Small intestine (tissue), 7 donors: ENCODE results near the gene RIPK1. TPM values are rescaled to one million over a fixed set of nuclear protein-coding genes. Genes with fewer than 3 reads are reported as not detected.
"Not testable (repeated sequence)": the region's sequence is repeated elsewhere in the genome, so short reads cannot be mapped to it uniquely, and the experiment has no call there.

Experiments used
- DNase-seq, 2 donors: peaks; one replicate each; pipeline versions ENCODE4 v3.0.0 to v3.0.0-alpha.2; 2013
- FAIRE-seq: peaks from 2 replicates; lab custom pipeline; 2012; peaks lifted over from hg19 to GRCh38; lab: Jason Lieb, UNC
- H3K27ac ChIP-seq, 3 donors: one replicate each; pipeline ENCODE4 v1.5.1; 2013; ENCODE audit warnings: low read length in 2 of 3, mild to moderate bottlenecking in 2 of 3, control low read depth in 1 of 3, inconsistent platforms in 1 of 3, low read depth in 1 of 3, moderate library complexity in 1 of 3
- H3K27me3 ChIP-seq, 3 donors: one replicate each; pipeline ENCODE4 v1.6.1; 2013; ENCODE audit warnings: low read length in 3 of 3, inconsistent platforms in 1 of 3; ENCODE audit not compliant: control insufficient read depth in 3 of 3, insufficient read depth in 3 of 3
- H3K36me3 ChIP-seq, 3 donors: one replicate each; pipeline ENCODE4 v1.6.1; 2013; ENCODE audit warnings: low read length in 3 of 3, inconsistent platforms in 1 of 3, low read depth in 1 of 3, mild to moderate bottlenecking in 1 of 3, moderate library complexity in 1 of 3; ENCODE audit not compliant: control insufficient read depth in 3 of 3, insufficient read depth in 2 of 3
- H3K4me1 ChIP-seq, 3 donors: one replicate each; pipeline ENCODE4 v1.6.1; 2013; ENCODE audit warnings: low read length in 2 of 3, inconsistent platforms in 1 of 3, low read depth in 1 of 3, mild to moderate bottlenecking in 1 of 3, moderate library complexity in 1 of 3; ENCODE audit not compliant: control insufficient read depth in 3 of 3, insufficient read depth in 2 of 3
- H3K4me3 ChIP-seq, 3 donors: one replicate each; pipeline ENCODE4 v1.5.1; 2013; ENCODE audit warnings: low read length in 3 of 3, control low read depth in 1 of 3, inconsistent platforms in 1 of 3, low read depth in 1 of 3, mild to moderate bottlenecking in 1 of 3, moderate library complexity in 1 of 3
- H3K9me3 ChIP-seq, 2 donors: one replicate each; pipeline ENCODE4 v1.6.1; 2013; ENCODE audit warnings: low read depth in 1 of 2, low read length in 1 of 2; ENCODE audit not compliant: control insufficient read depth in 2 of 2, insufficient read depth in 1 of 2
- WGBS, 3 donors: extraction: QIAGEN DNeasy Blood & Tissue Kit; methylation state at CpG; one replicate each; pipeline ENCODE4 v1.1.7; 2013; 5-methylcytosine and 5-hydroxymethylcytosine counted together
- polyA plus RNA-seq, 4 donors: library from polyadenylated mRNA; stranded (reverse) in 3 of 4; unstranded in 1 of 4; fragments of 200-250 nt in 3 of 4; fragments of 120-200 nt in 1 of 4; gene quantifications; one replicate each; pipeline versions ENCODE4 v1.2.1 to v1.2.3, GENCODE V29; 2013
- donor health status: healthy with polysubstance abuse.
- donor health status: control.
- donor health status: control.
- donor health status: Bipolar disorder and iron deficiency.
- donor health status: healthy.

Gene RIPK1
- polyA plus RNA-seq, 4 donors, result 14.4 to 31.1 (median 29.5) TPM

DNA sequence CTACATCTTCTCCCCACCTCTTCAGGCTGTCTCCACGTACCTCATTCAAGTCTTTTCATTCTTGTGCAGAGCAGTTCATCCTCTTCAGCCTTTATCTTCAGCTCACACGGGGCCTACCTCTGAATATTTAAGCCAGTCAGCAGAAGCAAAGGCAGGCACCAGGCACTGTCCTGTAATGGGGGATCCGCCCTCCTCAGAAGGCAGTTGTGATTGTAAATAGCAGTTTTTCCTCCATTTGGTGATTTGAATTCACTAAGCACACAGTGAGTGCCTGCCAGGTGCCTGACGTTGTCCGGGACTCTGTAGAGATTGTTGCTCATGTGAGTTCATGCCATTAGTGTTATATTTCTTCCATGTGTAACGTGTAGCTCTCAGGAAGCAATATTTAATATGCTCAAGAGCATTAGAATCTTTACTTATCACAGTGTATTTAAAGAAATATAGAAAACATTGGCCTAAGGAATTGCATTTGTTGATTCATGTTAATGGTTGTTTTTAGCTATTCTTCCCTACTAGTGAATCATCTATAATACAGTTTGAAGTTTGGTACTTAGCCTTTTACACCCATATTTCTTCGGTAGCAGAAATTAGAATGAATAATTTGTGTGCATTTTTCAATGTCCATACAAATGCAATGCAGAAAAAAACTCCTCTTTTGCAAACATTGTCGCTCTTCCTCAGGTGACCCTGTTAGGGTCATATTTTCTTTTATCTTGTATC lies 68.2 kb downstream of the RIPK1 start:
- 79 to 86% (median 85%) methylated on average over 8 of the region's 8 CpGs for WGBS, 3 donors

DNA sequence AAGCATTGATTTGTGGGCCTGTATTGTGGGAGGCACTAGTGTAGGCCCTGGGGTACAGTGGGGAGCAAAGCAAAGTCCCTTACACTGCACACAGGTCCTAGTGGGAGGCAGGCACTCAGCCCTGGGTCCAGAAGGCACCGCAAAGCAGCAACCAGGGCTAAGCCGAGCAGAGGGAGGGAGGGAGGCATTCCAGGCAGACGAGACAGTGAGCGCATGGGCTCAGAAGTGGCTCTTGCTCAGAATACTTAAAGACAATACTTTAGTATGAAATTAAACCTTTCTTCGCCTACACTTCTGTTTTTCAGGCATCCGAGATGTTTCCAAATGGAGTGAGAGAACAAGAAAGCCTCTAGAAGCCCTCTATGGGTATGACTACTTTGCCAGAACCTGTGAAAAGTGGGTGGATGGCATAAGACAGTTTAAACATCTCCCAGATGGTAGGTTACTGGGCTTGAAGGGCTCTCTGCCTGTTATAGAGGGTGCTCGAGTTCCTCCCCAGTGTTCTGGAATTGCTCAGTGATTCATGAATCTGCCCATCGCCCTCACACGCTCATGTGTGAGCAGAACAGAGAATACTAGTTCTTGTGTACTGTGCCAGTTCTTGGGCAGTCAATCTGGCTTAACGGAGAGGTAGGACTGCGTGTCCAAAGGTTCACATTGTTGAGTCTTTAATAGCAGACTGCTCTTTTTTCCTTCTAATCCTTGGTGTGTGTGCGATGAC lies 68.9 kb downstream of the RIPK1 start:
- 70 to 83% (median 78%) methylated on average over 12 of the region's 12 CpGs for WGBS, 3 donors
- peaks cover 0 to 69% (median 6%) of the 10 kb centered on the region in 3 donors for H3K36me3 ChIP-seq
- FAIRE-seq (no peak), DNase-seq (peak in 1 of 2 donors; percentile 34)
- H3K4me3 ChIP-seq, result no peak overlapping the region
- peaks cover 6 to 35% (median 9%) of the 10 kb centered on the region in 3 donors for H3K4me1 ChIP-seq
- no peaks in the 10 kb centered on the region for H3K27me3 ChIP-seq
- H3K27ac ChIP-seq, result no peak overlapping the region
- no peaks in the 10 kb centered on the region for H3K9me3 ChIP-seq

More for the DNA sequence above, 68.2 kb downstream of the RIPK1 start:
- Histone ChIP-seq H3K4me3 (no peak overlapping the region), H3K27ac (peak overlapping the region in 1 of 3 donors; percentile 33), H3K27me3 (no peaks in the 10 kb centered on the region), H3K4me1 (peaks cover 6 to 35% (median 9%) of the 10 kb centered on the region in 3 donors), H3K9me3 (no peaks in the 10 kb centered on the region), H3K36me3 (peaks cover 0 to 71% (median 9%) of the 10 kb centered on the region in 3 donors)
- no peak for FAIRE-seq
- DNase-seq, result no peak

DNA sequence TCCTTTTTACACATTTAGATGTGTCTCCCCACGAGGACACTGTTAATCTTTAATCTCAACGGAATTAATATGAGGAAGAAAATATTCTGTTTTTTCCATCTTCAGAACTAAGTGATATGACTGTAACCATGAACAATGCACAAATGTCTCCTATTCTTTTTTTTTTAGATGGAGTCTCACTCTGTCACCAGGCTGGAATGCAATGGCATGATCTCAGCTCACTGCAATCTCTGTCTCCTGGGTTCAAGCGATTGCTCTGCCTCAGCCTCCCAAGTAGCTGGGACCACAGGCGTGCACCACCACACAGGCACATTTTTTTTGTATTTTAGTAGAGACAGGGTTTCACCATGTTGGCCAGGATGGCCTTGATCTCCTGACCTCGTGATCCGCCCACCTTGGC lies 69.6 kb downstream of the RIPK1 start:
- peak overlapping the region in 1 of 3 donors; percentile 73 for H3K27ac ChIP-seq
- peaks cover 0 to 65% (median 4%) of the 10 kb centered on the region in 3 donors for H3K36me3 ChIP-seq
- DNase-seq, H3K9me3 ChIP-seq, H3K27me3 ChIP-seq, FAIRE-seq, H3K4me3 ChIP-seq: not testable (repeated sequence)
- 69 to 84% (median 77%) methylated on average over 6 of the region's 6 CpGs for WGBS, 3 donors
- H3K4me1 ChIP-seq, result peaks cover 6 to 38% (median 9%) of the 10 kb centered on the region in 3 donors

GRCh38 chr6:3138341-3138740 lies 70.0 kb downstream of the RIPK1 start:
- DNase-seq, result no peak
- FAIRE-seq, result no peak
- H3K27ac ChIP-seq, result peak overlapping the region in 1 of 3 donors; percentile 73
- H3K4me1 ChIP-seq, result peaks cover 6 to 40% (median 9%) of the 10 kb centered on the region in 3 donors
- peaks cover under 1 to 65% (median 2%) of the 10 kb centered on the region in 3 donors for H3K36me3 ChIP-seq
- no peak overlapping the region for H3K4me3 ChIP-seq
- no peaks in the 10 kb centered on the region for H3K9me3 ChIP-seq
- WGBS, 3 donors, result 33 to 64% (median 60%) methylated on average over 1 of the region's 1 CpG
- no peaks in the 10 kb centered on the region for H3K27me3 ChIP-seq

GRCh38 chr6:3139090-3139903 lies 71.0 kb downstream of the RIPK1 start:
- Histone ChIP-seq H3K36me3 (peaks cover 3 to 68% (median 4%) of the 10 kb centered on the region in 3 donors), H3K27ac (peak overlapping the region; percentile 71 to 82 (median 78)), H3K9me3 (no peaks in the 10 kb centered on the region), H3K4me1 (peaks cover 6 to 36% (median 9%) of the 10 kb centered on the region in 3 donors), H3K4me3 (no peak overlapping the region), H3K27me3 (no peaks in the 10 kb centered on the region)
- no peak for FAIRE-seq
- 15 to 38% (median 34%) methylated on average over 12 to 14 of the region's 14 CpGs for WGBS, 3 donors
- peak; percentile 92 to 95 for DNase-seq

- H3K4me1 ChIP-seq, result peaks cover 6 to 33% (median 9%) of the 10 kb centered on the region in 3 donors
- DNase-seq (no peak), FAIRE-seq (no peak)
- no peaks in the 10 kb centered on the region for H3K27me3 ChIP-seq
- H3K9me3 ChIP-seq, result no peaks in the 10 kb centered on the region
- 89 to 93% (median 90%) methylated on average over 20 of the region's 20 CpGs for WGBS, 3 donors
- peaks cover 3 to 75% (median 4%) of the 10 kb centered on the region in 3 donors for H3K36me3 ChIP-seq
- peak overlapping the region in 1 of 3 donors; percentile 82 for H3K27ac ChIP-seq
- no peak overlapping the region for H3K4me3 ChIP-seq
These were observed 71.9 kb downstream of the RIPK1 start for GRCh38 chr6:3140201-3140600.

- DNase-seq (peak in 1 of 2 donors; percentile 57), FAIRE-seq (no peak)
- peaks cover 5 to 25% (median 6%) of the 10 kb centered on the region in 3 donors for H3K4me1 ChIP-seq
- peaks cover 2 to 76% (median 3%) of the 10 kb centered on the region in 3 donors for H3K36me3 ChIP-seq
- no peak overlapping the region for H3K4me3 ChIP-seq
- peaks cover 0 to under 1% of the 10 kb centered on the region in 2 donors for H3K9me3 ChIP-seq
- no peaks in the 10 kb centered on the region for H3K27me3 ChIP-seq
- H3K27ac ChIP-seq, result peak overlapping the region in 1 of 3 donors; percentile 60
These were observed 74.2 kb downstream of the RIPK1 start for GRCh38 chr6:3142536-3142935.

- Histone ChIP-seq H3K36me3 (peaks cover 3 to 77% (median 3%) of the 10 kb centered on the region in 3 donors), H3K9me3 (peaks cover 0 to 6% of the 10 kb centered on the region in 2 donors), H3K27ac (peak overlapping the region in 1 of 3 donors; percentile 60), H3K4me3 (no peak overlapping the region), H3K27me3 (no peaks in the 10 kb centered on the region), H3K4me1 (peaks cover 5 to 25% (median 6%) of the 10 kb centered on the region in 3 donors)
- no peak for FAIRE-seq
- no peak for DNase-seq
- 86 to 92% (median 90%) methylated on average over 6 of the region's 6 CpGs for WGBS, 3 donors
These were observed 74.9 kb downstream of the RIPK1 start for GRCh38 chr6:3143158-3143557.
